Neutrophil (primary cell): Measurements from ENCODE around the gene P2RY12.
A peak's percentile ranks its signal among the peaks of the same experiment; 100 is the strongest.

Source experiments
- H3K27ac ChIP-seq: fragments of 200-600 bp; sonication (generic); 2 replicates; pipeline ENCODE4 v1.5.1; 2016; ENCODE audit warnings: mild to moderate bottlenecking, moderate library complexity
- H3K27me3 ChIP-seq: fragments of 200-600 bp; sonication (generic); 2 replicates; pipeline ENCODE4 v1.6.0; 2016; ENCODE audit warnings: mild to moderate bottlenecking
- H3K36me3 ChIP-seq: fragments of 200-600 bp; sonication (generic); 2 replicates; pipeline ENCODE4 v1.5.1; 2017
- H3K4me1 ChIP-seq, 2 experiments: fragments of 200-600 bp in 1 of 2; sonication (generic) in 1 of 2; 1 replicate in 1 of 2; 2 replicates in 1 of 2; pipeline versions ENCODE4 v1.5.1 to v1.6.1; 2013 to 2016; ENCODE audit warnings: low read depth in 1 of 2, low read length in 1 of 2, mild to moderate bottlenecking in 1 of 2, moderate library complexity in 1 of 2; ENCODE audit not compliant: control insufficient read depth in 1 of 2, insufficient read depth in 1 of 2
- H3K4me3 ChIP-seq, 2 experiments: fragments of 200-600 bp in 1 of 2; sonication (generic) in 1 of 2; 1 replicate in 1 of 2; 2 replicates in 1 of 2; pipeline ENCODE4 v1.5.1; 2013 to 2016; ENCODE audit warnings: low read depth in 1 of 2, low read length in 1 of 2, mild to moderate bottlenecking in 1 of 2, moderate library complexity in 1 of 2
- H3K9me3 ChIP-seq: fragments of 200-600 bp; sonication (generic); 2 replicates; pipeline ENCODE4 v1.5.1; 2016
- CTCF ChIP-seq: fragments of 200-600 bp; sonication (generic); IDR thresholded peaks from 2 replicates; pipeline ENCODE4 v1.5.1; 2016; ENCODE audit warnings: antibody characterized with exemption

Gene P2RY12

GRCh38 chr3:151383956-151384355 is 597 bp downstream of the P2RY12 start:
- H3K4me3 ChIP-seq = no peak overlapping the region
- no peaks in the 10 kb centered on the region for H3K36me3 ChIP-seq
- H3K4me1 ChIP-seq = peaks cover 62 to 66% of the 10 kb centered on the region in 2 experiments
- peak overlapping the region; percentile 76 for H3K27ac ChIP-seq
- H3K27me3 ChIP-seq = no peaks in the 10 kb centered on the region
- H3K9me3 ChIP-seq = no peaks in the 10 kb centered on the region
- TF ChIP-seq CTCF = no peak

GRCh38 chr3:151383111-151383510 is 1.4 kb downstream of the P2RY12 start:
- Histone ChIP-seq H3K9me3 (no peaks in the 10 kb centered on the region), H3K4me1 (peaks cover 55 to 59% of the 10 kb centered on the region in 2 experiments), H3K36me3 (no peaks in the 10 kb centered on the region), H3K4me3 (no peak overlapping the region), H3K27me3 (no peaks in the 10 kb centered on the region), H3K27ac (peak overlapping the region; percentile 76)
- TF ChIP-seq CTCF = no peak

- no peaks in the 10 kb centered on the region for H3K36me3 ChIP-seq
- no peaks in the 10 kb centered on the region for H3K9me3 ChIP-seq
- peak overlapping the region; percentile 76 for H3K27ac ChIP-seq
- no peak for TF ChIP-seq CTCF
- no peak overlapping the region for H3K4me3 ChIP-seq
- peaks cover 55 to 59% of the 10 kb centered on the region in 2 experiments for H3K4me1 ChIP-seq
- H3K27me3 ChIP-seq = no peaks in the 10 kb centered on the region
Observed at GRCh38 chr3:151382671-151383070, 1.9 kb downstream of the P2RY12 start.

GRCh38 chr3:151379083-151379734 is 5.3 kb downstream of the P2RY12 start:
- Histone ChIP-seq H3K4me3 (no peak overlapping the region), H3K4me1 (peaks cover 31% of the 10 kb centered on the region in 2 experiments), H3K36me3 (no peaks in the 10 kb centered on the region), H3K27me3 (no peaks in the 10 kb centered on the region), H3K9me3 (no peaks in the 10 kb centered on the region), H3K27ac (no peak overlapping the region)
- no peak for TF ChIP-seq CTCF

GRCh38 chr3:151377768-151378385 is 6.7 kb downstream of the P2RY12 start:
- Histone ChIP-seq H3K27ac (no peak overlapping the region), H3K4me3 (no peak overlapping the region), H3K27me3 (no peaks in the 10 kb centered on the region), H3K36me3 (no peaks in the 10 kb centered on the region), H3K9me3 (no peaks in the 10 kb centered on the region), H3K4me1 (peaks cover 18% of the 10 kb centered on the region in 2 experiments)
- TF ChIP-seq CTCF = no peak
